GM23338 (cell line): ENCODE measurements around the gene CAV2. TPM values are rescaled to one million over a fixed set of nuclear protein-coding genes. Genes with fewer than 3 reads are reported as not detected.

Source experiments
- ATAC-seq: fragments of 200-7000 bp; cut with Tn5 transposase; 3 replicates; pipeline ENCODE4 v1.9.1; 2020
- DNase-seq: peaks from one replicate; pipeline ENCODE4 v3.0.0-alpha.2; 2015; ENCODE audit warnings: low spot score
- H2AFZ ChIP-seq: fragments of 200-600 bp; sonication (generic); 2 replicates; pipeline ENCODE4 v1.8.0; 2016; ENCODE audit warnings: antibody characterized with exemption, mild to moderate bottlenecking, moderate library complexity
- H3F3A ChIP-seq: fragments of 200-600 bp; sonication (generic); replicated peaks from 2 replicates; pipeline ENCODE4 v1.8.0; 2017; ENCODE audit warnings: antibody characterized with exemption, mixed run types, low read depth
- H3K27ac ChIP-seq: fragments of 200-600 bp; sonication (generic); 2 replicates; pipeline ENCODE4 v1.6.1; 2016; ENCODE audit warnings: low read depth
- H3K27me3 ChIP-seq: fragments of 200-600 bp; sonication (generic); 2 replicates; pipeline ENCODE4 v1.8.0; 2016; ENCODE audit warnings: mild to moderate bottlenecking, mixed run types, moderate library complexity; ENCODE audit not compliant: insufficient read depth
- H3K36me3 ChIP-seq: fragments of 200-600 bp; sonication (generic); 2 replicates; pipeline ENCODE4 v1.8.0; 2016; ENCODE audit warnings: mild to moderate bottlenecking; ENCODE audit not compliant: insufficient read depth
- H3K4me1 ChIP-seq: fragments of 200-600 bp; sonication (generic); 2 replicates; pipeline ENCODE4 v1.8.0; 2016; ENCODE audit warnings: mild to moderate bottlenecking, moderate library complexity; ENCODE audit not compliant: insufficient read depth
- H3K4me2 ChIP-seq: fragments of 200-600 bp; sonication (generic); 2 replicates; pipeline ENCODE4 v1.7.1; 2017; ENCODE audit warnings: mixed run types
- H3K4me3 ChIP-seq: fragments of 200-600 bp; sonication (generic); 2 replicates; pipeline ENCODE4 v1.6.1; 2016; ENCODE audit warnings: mixed run types
- H3K79me2 ChIP-seq: fragments of 200-600 bp; sonication (generic); replicated peaks from 2 replicates; pipeline ENCODE4 v1.8.0; 2017; ENCODE audit warnings: mild to moderate bottlenecking; ENCODE audit not compliant: insufficient read depth
- H3K9me2 ChIP-seq: fragments of 200-600 bp; sonication (generic); 2 replicates; pipeline ENCODE4 v1.8.0; 2017; ENCODE audit not compliant: insufficient read depth
- H4K20me1 ChIP-seq: fragments of 200-600 bp; sonication (generic); replicated peaks from 2 replicates; pipeline ENCODE4 v1.8.0; 2017; ENCODE audit warnings: mild to moderate bottlenecking; ENCODE audit not compliant: insufficient read depth
- H3K27ac Mint-ChIP-seq: 2 replicates; pipeline ENCODE4 v1.8.0; 2020; ENCODE audit warnings: inconsistent platforms, mild to moderate bottlenecking, moderate library complexity, mixed read lengths
- H3K27me3 Mint-ChIP-seq: 3 replicates; pipeline ENCODE4 v1.8.0; 2022; ENCODE audit warnings: low read depth, mild to moderate bottlenecking, moderate library complexity, mixed read lengths, inconsistent platforms; ENCODE audit not compliant: insufficient read depth, poor library complexity
- H3K36me3 Mint-ChIP-seq: 3 replicates; pipeline ENCODE4 v1.8.0; 2021; ENCODE audit warnings: low read depth, mild to moderate bottlenecking, inconsistent platforms, moderate library complexity, mixed read lengths
- H3K4me1 Mint-ChIP-seq: 3 replicates; pipeline ENCODE4 v1.8.0; 2020; ENCODE audit warnings: mild to moderate bottlenecking, inconsistent platforms, mixed read lengths
- H3K4me3 Mint-ChIP-seq: 3 replicates; pipeline ENCODE4 v1.8.0; 2021; ENCODE audit warnings: moderate library complexity, mild to moderate bottlenecking, inconsistent platforms, mixed read lengths
- H3K9me3 Mint-ChIP-seq: 3 replicates; pipeline ENCODE4 v1.8.0; 2020; ENCODE audit warnings: moderate library complexity, mild to moderate bottlenecking, inconsistent platforms, mixed read lengths
- CTCF ChIP-seq, 2 experiments: fragments of 200-600 bp in 1 of 2; sonication (generic) in 1 of 2; conservative IDR thresholded peaks; 2 replicates each; pipeline versions ENCODE4 v1.5.1 to v1.6.1; 2016 to 2017; ENCODE audit warnings: antibody characterized with exemption in 2 of 2, low read depth in 2 of 2, mild to moderate bottlenecking in 2 of 2, moderate library complexity in 1 of 2
- ETS1 ChIP-seq: IDR thresholded peaks from 2 replicates; pipeline ENCODE4 v1.6.1; 2016; ENCODE audit warnings: antibody characterized with exemption
- EZH2 ChIP-seq: fragments of 200-600 bp; sonication (generic); IDR thresholded peaks from one replicate; pipeline ENCODE4 v1.8.0; 2017; ENCODE audit warnings: antibody characterized with exemption, mild to moderate bottlenecking, low read depth; ENCODE audit not compliant: unreplicated experiment
- REST ChIP-seq: IDR thresholded peaks from one replicate; pipeline ENCODE4 v1.6.1; 2018; ENCODE audit warnings: antibody characterized with exemption; ENCODE audit not compliant: unreplicated experiment
- STAT1 ChIP-seq: IDR thresholded peaks from one replicate; pipeline ENCODE4 v1.6.1; 2016; ENCODE audit warnings: antibody characterized with exemption; ENCODE audit not compliant: unreplicated experiment
- ZNF462 ChIP-seq: fragments of 250-450 bp; sonication (Bioruptor Pico); IDR thresholded peaks from 2 replicates; pipeline ENCODE4 v1.5.0; 2020; ENCODE audit warnings: mild to moderate bottlenecking, moderate library complexity
- polyA plus RNA-seq: library from polyadenylated mRNA; unstranded; fragments of >200 nt; fragmentation: Nextera tagmentation; extraction: Ambion mirVana; gene quantifications from 2 replicates; pipeline ENCODE4 v1.2.1, GENCODE V29; 2016
- total RNA-seq: library from RNA; depleted of rRNA; stranded (reverse); fragments of >200 nt; shearing (Covaris generic); gene quantifications from 2 replicates; pipeline ENCODE4 v1.2.3, GENCODE V29; 2014

CAV2 gene
- total and polyA plus RNA-seq, 2 experiments from 2014 or later: 4.2 to 6.6 TPM

- no peak overlapping the region for H3K4me2 ChIP-seq
- H3F3A ChIP-seq: no peaks in the 10 kb centered on the region
- no peak for ATAC-seq
- no peaks in the 10 kb centered on the region for H3K9me2 ChIP-seq
- TF ChIP-seq CTCF (conservative IDR thresholded peaks at IDR 0.05; ENCODE audit: low read depth in 2 of 2) (no peak), REST (no peak), ETS1 (no peak), ZNF462 (CRISPR knock-in tag) (no peak), STAT1 (no peak), EZH2 (no peak)
- Mint-ChIP-seq H3K36me3 (no peaks in the 10 kb centered on the region), H3K4me3 (no peak overlapping the region), H3K27me3 (peaks cover 2% of the 10 kb centered on the region), H3K9me3 (no peaks in the 10 kb centered on the region), H3K4me1 (peaks cover 20% of the 10 kb centered on the region), H3K27ac (no peak overlapping the region)
- no peaks in the 10 kb centered on the region for H3K27me3 ChIP-seq
- H3K4me3 ChIP-seq: no peak overlapping the region
- H3K79me2 ChIP-seq: no peaks in the 10 kb centered on the region
- no peak for DNase-seq
- peaks cover 13% of the 10 kb centered on the region for H3K4me1 ChIP-seq
- no peaks in the 10 kb centered on the region for H4K20me1 ChIP-seq
- H3K27ac ChIP-seq: no peak overlapping the region
- H2AFZ ChIP-seq: no peak overlapping the region
- H3K36me3 ChIP-seq: no peaks in the 10 kb centered on the region
Measured at GRCh38 chr7:116516324-116516723, 16.8 kb downstream of the CAV2 start.
